Measurements from ENCODE around the gene MEI1. TPM values are rescaled to one million over a fixed set of nuclear protein-coding genes. Genes with fewer than 3 reads are reported as not detected.

MEI1 gene
- total and polyA plus RNA-seq, 4 donors = 1.5 to 3.6 (median 2.0) TPM

GRCh38 chr22:41813726-41814410 is 114.6 kb downstream of the MEI1 start:
- Histone ChIP-seq H3K27ac (ENCODE audit: low read depth, low read length) (no peak overlapping the region), H3K36me3 (ENCODE audit: control insufficient read depth, insufficient read depth, low read length) (peaks cover 40% of the 10 kb centered on the region), H3K9me3 (ENCODE audit: control insufficient read depth, insufficient read depth, low read length) (no peaks in the 10 kb centered on the region), H3K4me3 (ENCODE audit: low read depth, low read length) (no peak overlapping the region), H3K4me1 (ENCODE audit: control insufficient read depth, insufficient read depth, low read length) (no peaks in the 10 kb centered on the region), H3K27me3 (ENCODE audit: control insufficient read depth, insufficient read depth, low read length) (no peaks in the 10 kb centered on the region)
- 95% methylated on average over 9 of the region's 9 CpGs for WGBS (ENCODE audit: insufficient coverage)
- DNase-seq (ENCODE audit: low read depth in 4 of 6, low spot score in 6 of 6) = no peak

DNA sequence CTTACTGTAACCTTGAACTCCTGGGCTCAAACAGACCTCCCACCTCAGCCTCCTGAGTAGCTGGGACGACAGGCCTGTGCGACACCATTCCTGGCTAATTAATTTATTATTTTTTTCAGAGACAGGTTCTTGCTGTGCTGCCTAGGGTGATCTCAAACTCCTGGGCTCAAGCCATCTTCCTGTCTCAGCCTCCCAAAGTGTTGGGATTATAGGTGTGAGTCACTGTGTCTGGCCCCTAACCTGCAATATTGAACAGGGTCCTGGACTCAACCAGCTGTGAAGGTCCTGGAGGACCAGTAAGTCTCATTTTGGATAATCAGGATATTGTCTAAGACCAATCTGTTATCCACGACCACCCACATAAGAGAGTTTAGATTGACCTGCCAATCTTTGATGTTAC is 116.4 kb downstream of the MEI1 start:
- Histone ChIP-seq H3K27me3 (ENCODE audit: control insufficient read depth, insufficient read depth, low read length) (no peaks in the 10 kb centered on the region), H3K4me3 (ENCODE audit: low read depth, low read length) (no peak overlapping the region), H3K4me1 (ENCODE audit: control insufficient read depth, insufficient read depth, low read length) (no peaks in the 10 kb centered on the region), H3K27ac (ENCODE audit: low read depth, low read length) (no peak overlapping the region), H3K36me3 (ENCODE audit: control insufficient read depth, insufficient read depth, low read length) (peaks cover 32% of the 10 kb centered on the region), H3K9me3 (ENCODE audit: control insufficient read depth, insufficient read depth, low read length) (no peaks in the 10 kb centered on the region)
- no peak for DNase-seq (ENCODE audit: low read depth in 4 of 6, low spot score in 6 of 6)
- 100% methylated on average over 1 of the region's 3 CpGs for WGBS (ENCODE audit: insufficient coverage)

DNA sequence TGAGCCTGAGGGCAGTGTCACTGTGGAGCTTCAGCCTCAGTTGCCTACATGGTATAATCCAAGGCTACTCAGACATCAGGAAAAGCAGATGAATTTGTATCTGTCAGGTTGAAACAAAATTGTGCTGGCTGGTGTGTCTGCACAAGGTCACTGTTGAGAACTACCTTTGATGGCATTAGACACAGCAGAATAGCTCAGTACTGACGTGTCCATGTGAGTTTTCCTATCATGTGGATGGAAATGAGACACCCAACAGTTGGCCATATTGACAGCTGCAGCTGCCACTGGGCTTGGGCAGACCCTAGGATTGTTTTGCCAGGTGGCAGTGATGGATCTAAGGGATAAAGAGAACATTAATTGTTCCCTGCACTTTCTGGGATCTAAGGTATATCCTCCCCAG is 116.9 kb downstream of the MEI1 start:
- no peak overlapping the region for H3K4me3 ChIP-seq (ENCODE audit: low read depth, low read length)
- no peaks in the 10 kb centered on the region for H3K9me3 ChIP-seq (ENCODE audit: control insufficient read depth, insufficient read depth, low read length)
- no peaks in the 10 kb centered on the region for H3K27me3 ChIP-seq (ENCODE audit: control insufficient read depth, insufficient read depth, low read length)
- H3K27ac ChIP-seq (ENCODE audit: low read depth, low read length) = no peak overlapping the region
- H3K36me3 ChIP-seq (ENCODE audit: control insufficient read depth, insufficient read depth, low read length) = peaks cover 32% of the 10 kb centered on the region
- H3K4me1 ChIP-seq (ENCODE audit: control insufficient read depth, insufficient read depth, low read length) = no peaks in the 10 kb centered on the region
- WGBS (ENCODE audit: insufficient coverage) = 86% methylated on average over 1 of the region's 1 CpG
- DNase-seq (ENCODE audit: low read depth in 4 of 6, low spot score in 6 of 6) = no peak

DNA sequence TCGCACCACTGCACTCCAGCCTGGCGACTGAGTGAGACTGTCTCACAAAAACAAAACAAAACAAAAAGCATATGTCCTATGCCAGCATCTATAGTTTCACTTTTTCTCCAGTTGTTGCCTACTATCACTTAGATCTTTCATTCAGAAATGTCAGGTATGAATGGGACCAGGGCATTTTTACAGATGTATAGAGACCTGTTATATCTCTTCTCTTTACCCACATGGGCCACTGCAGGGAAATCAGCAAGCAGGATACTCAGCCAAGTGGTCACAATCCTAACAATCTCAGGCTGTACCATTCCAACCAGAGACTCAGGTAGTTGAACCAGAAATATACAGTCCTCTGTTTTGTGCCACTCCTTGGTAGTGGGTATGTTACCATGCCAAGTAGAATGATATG is 117.6 kb downstream of the MEI1 start:
- Histone ChIP-seq H3K36me3 (ENCODE audit: control insufficient read depth, insufficient read depth, low read length) (peaks cover 37% of the 10 kb centered on the region), H3K27me3 (ENCODE audit: control insufficient read depth, insufficient read depth, low read length) (no peaks in the 10 kb centered on the region), H3K4me3 (ENCODE audit: low read depth, low read length) (no peak overlapping the region), H3K9me3 (ENCODE audit: control insufficient read depth, insufficient read depth, low read length) (no peaks in the 10 kb centered on the region), H3K27ac (ENCODE audit: low read depth, low read length) (no peak overlapping the region), H3K4me1 (ENCODE audit: control insufficient read depth, insufficient read depth, low read length) (no peaks in the 10 kb centered on the region)
- no peak for DNase-seq (ENCODE audit: low read depth in 4 of 6, low spot score in 6 of 6)
- 100% methylated on average over 1 of the region's 2 CpGs for WGBS (ENCODE audit: insufficient coverage)

- H3K4me3 ChIP-seq (ENCODE audit: low read depth, low read length) = no peak overlapping the region
- WGBS (ENCODE audit: insufficient coverage) = 93% methylated on average over 4 of the region's 5 CpGs
- no peaks in the 10 kb centered on the region for H3K9me3 ChIP-seq (ENCODE audit: control insufficient read depth, insufficient read depth, low read length)
- H3K27ac ChIP-seq (ENCODE audit: low read depth, low read length) = no peak overlapping the region
- H3K4me1 ChIP-seq (ENCODE audit: control insufficient read depth, insufficient read depth, low read length) = no peaks in the 10 kb centered on the region
- H3K36me3 ChIP-seq (ENCODE audit: control insufficient read depth, insufficient read depth, low read length) = peaks cover 32% of the 10 kb centered on the region
- H3K27me3 ChIP-seq (ENCODE audit: control insufficient read depth, insufficient read depth, low read length) = no peaks in the 10 kb centered on the region
- no peak for DNase-seq (ENCODE audit: low read depth in 4 of 6, low spot score in 6 of 6)
Measured at GRCh38 chr22:41818011-41818410, 118.7 kb downstream of the MEI1 start.

DNA sequence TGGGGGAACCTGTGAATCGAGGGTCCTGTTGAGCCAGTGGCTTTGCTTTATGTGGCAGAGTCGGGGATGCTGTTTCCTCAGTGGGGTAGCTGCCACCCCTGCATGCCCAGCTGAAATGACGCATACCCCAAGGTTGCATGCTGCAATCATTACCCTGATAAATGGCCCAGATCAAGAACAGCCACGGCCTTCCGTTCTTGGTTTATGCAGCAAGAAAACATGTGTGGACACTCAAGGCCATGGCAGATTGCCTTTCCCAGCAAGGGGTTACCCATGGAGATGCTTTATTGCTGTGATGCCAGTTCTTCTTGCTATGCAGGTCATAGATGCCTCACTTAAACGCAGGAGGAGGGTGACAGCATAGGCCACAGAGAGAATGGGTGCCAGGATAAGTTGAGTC is 119.3 kb downstream of the MEI1 start:
- no peak overlapping the region for H3K4me3 ChIP-seq (ENCODE audit: low read depth, low read length)
- WGBS (ENCODE audit: insufficient coverage) = 85% methylated on average over 6 of the region's 6 CpGs
- no peaks in the 10 kb centered on the region for H3K4me1 ChIP-seq (ENCODE audit: control insufficient read depth, insufficient read depth, low read length)
- H3K36me3 ChIP-seq (ENCODE audit: control insufficient read depth, insufficient read depth, low read length) = peaks cover 26% of the 10 kb centered on the region
- no peaks in the 10 kb centered on the region for H3K9me3 ChIP-seq (ENCODE audit: control insufficient read depth, insufficient read depth, low read length)
- no peak overlapping the region for H3K27ac ChIP-seq (ENCODE audit: low read depth, low read length)
- DNase-seq (ENCODE audit: low read depth in 4 of 6, low spot score in 6 of 6) = no peak
- H3K27me3 ChIP-seq (ENCODE audit: control insufficient read depth, insufficient read depth, low read length) = no peaks in the 10 kb centered on the region

- H3K27me3 ChIP-seq (ENCODE audit: control insufficient read depth, insufficient read depth, low read length) = no peaks in the 10 kb centered on the region
- H3K36me3 ChIP-seq (ENCODE audit: control insufficient read depth, insufficient read depth, low read length) = peaks cover 26% of the 10 kb centered on the region
- no peak overlapping the region for H3K27ac ChIP-seq (ENCODE audit: low read depth, low read length)
- H3K4me1 ChIP-seq (ENCODE audit: control insufficient read depth, insufficient read depth, low read length) = no peaks in the 10 kb centered on the region
- no peak for DNase-seq (ENCODE audit: low read depth in 4 of 6, low spot score in 6 of 6)
- no peak overlapping the region for H3K4me3 ChIP-seq (ENCODE audit: low read depth, low read length)
- 84% methylated on average over 3 of the region's 4 CpGs for WGBS (ENCODE audit: insufficient coverage)
- H3K9me3 ChIP-seq (ENCODE audit: control insufficient read depth, insufficient read depth, low read length) = no peaks in the 10 kb centered on the region
Measured at GRCh38 chr22:41819257-41819656, 120.0 kb downstream of the MEI1 start.

- Histone ChIP-seq H3K4me3 (ENCODE audit: low read depth, low read length) (no peak overlapping the region), H3K4me1 (ENCODE audit: control insufficient read depth, insufficient read depth, low read length) (peaks cover 7% of the 10 kb centered on the region), H3K9me3 (ENCODE audit: control insufficient read depth, insufficient read depth, low read length) (no peaks in the 10 kb centered on the region), H3K36me3 (ENCODE audit: control insufficient read depth, insufficient read depth, low read length) (peaks cover 28% of the 10 kb centered on the region), H3K27me3 (ENCODE audit: control insufficient read depth, insufficient read depth, low read length) (no peaks in the 10 kb centered on the region), H3K27ac (ENCODE audit: low read depth, low read length) (no peak overlapping the region)
- DNase-seq (ENCODE audit: low read depth in 4 of 6, low spot score in 6 of 6) = no peak
- 81% methylated on average over 5 of the region's 5 CpGs for WGBS (ENCODE audit: insufficient coverage)
Measured at GRCh38 chr22:41820447-41820846, 121.1 kb downstream of the MEI1 start.

GRCh38 chr22:41821471-41822316 is 122.4 kb downstream of the MEI1 start:
- 83% methylated on average over 12 of the region's 12 CpGs for WGBS (ENCODE audit: insufficient coverage)
- Histone ChIP-seq H3K27me3 (ENCODE audit: control insufficient read depth, insufficient read depth, low read length) (no peaks in the 10 kb centered on the region), H3K9me3 (ENCODE audit: control insufficient read depth, insufficient read depth, low read length) (no peaks in the 10 kb centered on the region), H3K27ac (ENCODE audit: low read depth, low read length) (no peak overlapping the region), H3K4me3 (ENCODE audit: low read depth, low read length) (no peak overlapping the region), H3K4me1 (ENCODE audit: control insufficient read depth, insufficient read depth, low read length) (peaks cover 20% of the 10 kb centered on the region), H3K36me3 (ENCODE audit: control insufficient read depth, insufficient read depth, low read length) (peaks cover 40% of the 10 kb centered on the region)
- no peak for DNase-seq (ENCODE audit: low read depth in 4 of 6, low spot score in 6 of 6)

All from spinal cord (tissue), 10 donors.